Measurements from ENCODE around the gene SRGAP3.

The SRGAP3 gene

GRCh38 chr3:9156604-9157003 is 92.8 kb downstream of the SRGAP3 start:
- no peaks in the 10 kb centered on the region for H3K36me3 ChIP-seq (ENCODE audit: control insufficient read depth in 2 of 2, insufficient read depth in 2 of 2, low read length in 2 of 2)
- no peak overlapping the region for H3K27ac ChIP-seq (ENCODE audit: low read depth in 2 of 2, low read length in 2 of 2)
- H3K9ac ChIP-seq (ENCODE audit: low read depth in 1 of 2, low read length in 2 of 2): no peak overlapping the region

GRCh38 chr3:9155028-9155427 is 94.4 kb downstream of the SRGAP3 start:
- no peaks in the 10 kb centered on the region for H3K27me3 ChIP-seq (ENCODE audit: control insufficient read depth in 2 of 2, insufficient read depth in 2 of 2, low read length in 2 of 2)
- no peaks in the 10 kb centered on the region for H3K36me3 ChIP-seq (ENCODE audit: control insufficient read depth in 2 of 2, insufficient read depth in 2 of 2, low read length in 2 of 2)
- H3K4me1 ChIP-seq (ENCODE audit: control insufficient read depth in 2 of 2, insufficient read depth in 2 of 2, low read length in 2 of 2): no peaks in the 10 kb centered on the region
- no peak overlapping the region for H3K27ac ChIP-seq (ENCODE audit: low read depth in 2 of 2, low read length in 2 of 2)
- peaks cover 11 to 12% of the 10 kb centered on the region in 2 donors for H3K9me3 ChIP-seq (ENCODE audit: control insufficient read depth in 2 of 2, low read length in 2 of 2)
- H3K9ac ChIP-seq (ENCODE audit: low read depth in 1 of 2, low read length in 2 of 2): no peak overlapping the region
- no peak overlapping the region for H3K4me3 ChIP-seq (ENCODE audit: low read length in 2 of 2)

More at GRCh38 chr3:9156604-9157003, 92.8 kb downstream of the SRGAP3 start:
- Histone ChIP-seq H3K4me3 (ENCODE audit: low read length in 2 of 2) (no peak overlapping the region), H3K9me3 (ENCODE audit: control insufficient read depth in 2 of 2, low read length in 2 of 2) (peaks cover 1 to 2% of the 10 kb centered on the region in 2 donors), H3K4me1 (ENCODE audit: control insufficient read depth in 2 of 2, insufficient read depth in 2 of 2, low read length in 2 of 2) (no peaks in the 10 kb centered on the region), H3K27me3 (ENCODE audit: control insufficient read depth in 2 of 2, insufficient read depth in 2 of 2, low read length in 2 of 2) (no peaks in the 10 kb centered on the region)

GRCh38 chr3:9153904-9154619 is 95.4 kb downstream of the SRGAP3 start:
- peaks cover 11 to 12% of the 10 kb centered on the region in 2 donors for H3K9me3 ChIP-seq (ENCODE audit: control insufficient read depth in 2 of 2, low read length in 2 of 2)
- no peaks in the 10 kb centered on the region for H3K27me3 ChIP-seq (ENCODE audit: control insufficient read depth in 2 of 2, insufficient read depth in 2 of 2, low read length in 2 of 2)
- no peak overlapping the region for H3K9ac ChIP-seq (ENCODE audit: low read depth in 1 of 2, low read length in 2 of 2)
- H3K4me1 ChIP-seq (ENCODE audit: control insufficient read depth in 2 of 2, insufficient read depth in 2 of 2, low read length in 2 of 2): no peaks in the 10 kb centered on the region
- H3K27ac ChIP-seq (ENCODE audit: low read depth in 2 of 2, low read length in 2 of 2): no peak overlapping the region
- no peaks in the 10 kb centered on the region for H3K36me3 ChIP-seq (ENCODE audit: control insufficient read depth in 2 of 2, insufficient read depth in 2 of 2, low read length in 2 of 2)
- no peak overlapping the region for H3K4me3 ChIP-seq (ENCODE audit: low read length in 2 of 2)

GRCh38 chr3:9151240-9151639 is 98.2 kb downstream of the SRGAP3 start:
- Histone ChIP-seq H3K27me3 (ENCODE audit: control insufficient read depth in 2 of 2, insufficient read depth in 2 of 2, low read length in 2 of 2) (no peaks in the 10 kb centered on the region), H3K36me3 (ENCODE audit: control insufficient read depth in 2 of 2, insufficient read depth in 2 of 2, low read length in 2 of 2) (no peaks in the 10 kb centered on the region), H3K27ac (ENCODE audit: low read depth in 2 of 2, low read length in 2 of 2) (no peak overlapping the region), H3K4me3 (ENCODE audit: low read length in 2 of 2) (no peak overlapping the region), H3K4me1 (ENCODE audit: control insufficient read depth in 2 of 2, insufficient read depth in 2 of 2, low read length in 2 of 2) (no peaks in the 10 kb centered on the region), H3K9me3 (ENCODE audit: control insufficient read depth in 2 of 2, low read length in 2 of 2) (peaks cover 11 to 12% of the 10 kb centered on the region in 2 donors), H3K9ac (ENCODE audit: low read depth in 1 of 2, low read length in 2 of 2) (no peak overlapping the region)

- no peak overlapping the region for H3K4me3 ChIP-seq (ENCODE audit: low read length in 2 of 2)
- H3K27me3 ChIP-seq (ENCODE audit: control insufficient read depth in 2 of 2, insufficient read depth in 2 of 2, low read length in 2 of 2): no peaks in the 10 kb centered on the region
- H3K36me3 ChIP-seq (ENCODE audit: control insufficient read depth in 2 of 2, insufficient read depth in 2 of 2, low read length in 2 of 2): no peaks in the 10 kb centered on the region
- H3K4me1 ChIP-seq (ENCODE audit: control insufficient read depth in 2 of 2, insufficient read depth in 2 of 2, low read length in 2 of 2): no peaks in the 10 kb centered on the region
- no peak overlapping the region for H3K9ac ChIP-seq (ENCODE audit: low read depth in 1 of 2, low read length in 2 of 2)
- peaks cover 11 to 12% of the 10 kb centered on the region in 2 donors for H3K9me3 ChIP-seq (ENCODE audit: control insufficient read depth in 2 of 2, low read length in 2 of 2)
- H3K27ac ChIP-seq (ENCODE audit: low read depth in 2 of 2, low read length in 2 of 2): no peak overlapping the region
Observed at GRCh38 chr3:9149566-9149965, 99.9 kb downstream of the SRGAP3 start.

GRCh38 chr3:9147896-9148266 is 101.6 kb downstream of the SRGAP3 start:
- Histone ChIP-seq H3K27me3 (ENCODE audit: control insufficient read depth in 2 of 2, insufficient read depth in 2 of 2, low read length in 2 of 2) (no peaks in the 10 kb centered on the region), H3K27ac (ENCODE audit: low read depth in 2 of 2, low read length in 2 of 2) (no peak overlapping the region), H3K4me3 (ENCODE audit: low read length in 2 of 2) (no peak overlapping the region), H3K4me1 (ENCODE audit: control insufficient read depth in 2 of 2, insufficient read depth in 2 of 2, low read length in 2 of 2) (no peaks in the 10 kb centered on the region), H3K36me3 (ENCODE audit: control insufficient read depth in 2 of 2, insufficient read depth in 2 of 2, low read length in 2 of 2) (no peaks in the 10 kb centered on the region), H3K9ac (ENCODE audit: low read depth in 1 of 2, low read length in 2 of 2) (no peak overlapping the region), H3K9me3 (ENCODE audit: control insufficient read depth in 2 of 2, low read length in 2 of 2) (peaks cover 11 to 12% of the 10 kb centered on the region in 2 donors)

- Histone ChIP-seq H3K27me3 (ENCODE audit: control insufficient read depth in 2 of 2, insufficient read depth in 2 of 2, low read length in 2 of 2) (no peaks in the 10 kb centered on the region), H3K9ac (ENCODE audit: low read depth in 1 of 2, low read length in 2 of 2) (no peak overlapping the region), H3K4me1 (ENCODE audit: control insufficient read depth in 2 of 2, insufficient read depth in 2 of 2, low read length in 2 of 2) (no peaks in the 10 kb centered on the region), H3K9me3 (ENCODE audit: control insufficient read depth in 2 of 2, low read length in 2 of 2) (peaks cover 11 to 12% of the 10 kb centered on the region in 2 donors), H3K4me3 (ENCODE audit: low read length in 2 of 2) (no peak overlapping the region), H3K36me3 (ENCODE audit: control insufficient read depth in 2 of 2, insufficient read depth in 2 of 2, low read length in 2 of 2) (no peaks in the 10 kb centered on the region), H3K27ac (ENCODE audit: low read depth in 2 of 2, low read length in 2 of 2) (no peak overlapping the region)
Observed at GRCh38 chr3:9147215-9147895, 102.1 kb downstream of the SRGAP3 start.

GRCh38 chr3:9146367-9147071 is 102.9 kb downstream of the SRGAP3 start:
- Histone ChIP-seq H3K9ac (ENCODE audit: low read depth in 1 of 2, low read length in 2 of 2) (no peak overlapping the region), H3K27ac (ENCODE audit: low read depth in 2 of 2, low read length in 2 of 2) (no peak overlapping the region), H3K4me1 (ENCODE audit: control insufficient read depth in 2 of 2, insufficient read depth in 2 of 2, low read length in 2 of 2) (no peaks in the 10 kb centered on the region)

GRCh38 chr3:9143184-9143583 is 106.3 kb downstream of the SRGAP3 start:
- H3K4me1 ChIP-seq (ENCODE audit: control insufficient read depth in 2 of 2, insufficient read depth in 2 of 2, low read length in 2 of 2): no peaks in the 10 kb centered on the region
- H3K27ac ChIP-seq (ENCODE audit: low read depth in 2 of 2, low read length in 2 of 2): no peak overlapping the region
- no peaks in the 10 kb centered on the region for H3K9me3 ChIP-seq (ENCODE audit: control insufficient read depth in 2 of 2, low read length in 2 of 2)
- H3K4me3 ChIP-seq (ENCODE audit: low read length in 2 of 2): no peak overlapping the region
- H3K9ac ChIP-seq (ENCODE audit: low read depth in 1 of 2, low read length in 2 of 2): no peak overlapping the region
- H3K27me3 ChIP-seq (ENCODE audit: control insufficient read depth in 2 of 2, insufficient read depth in 2 of 2, low read length in 2 of 2): no peaks in the 10 kb centered on the region
- no peaks in the 10 kb centered on the region for H3K36me3 ChIP-seq (ENCODE audit: control insufficient read depth in 2 of 2, insufficient read depth in 2 of 2, low read length in 2 of 2)

More at GRCh38 chr3:9146367-9147071, 102.9 kb downstream of the SRGAP3 start:
- H3K4me3 ChIP-seq (ENCODE audit: low read length in 2 of 2): no peak overlapping the region
- no peaks in the 10 kb centered on the region for H3K36me3 ChIP-seq (ENCODE audit: control insufficient read depth in 2 of 2, insufficient read depth in 2 of 2, low read length in 2 of 2)
- no peaks in the 10 kb centered on the region for H3K27me3 ChIP-seq (ENCODE audit: control insufficient read depth in 2 of 2, insufficient read depth in 2 of 2, low read length in 2 of 2)
- peaks cover 9% of the 10 kb centered on the region in 2 donors for H3K9me3 ChIP-seq (ENCODE audit: control insufficient read depth in 2 of 2, low read length in 2 of 2)

GRCh38 chr3:9142362-9142761 is 107.1 kb downstream of the SRGAP3 start:
- Histone ChIP-seq H3K9me3 (ENCODE audit: control insufficient read depth in 2 of 2, low read length in 2 of 2) (no peaks in the 10 kb centered on the region), H3K4me3 (ENCODE audit: low read length in 2 of 2) (no peak overlapping the region), H3K27me3 (ENCODE audit: control insufficient read depth in 2 of 2, insufficient read depth in 2 of 2, low read length in 2 of 2) (no peaks in the 10 kb centered on the region), H3K27ac (ENCODE audit: low read depth in 2 of 2, low read length in 2 of 2) (no peak overlapping the region), H3K9ac (ENCODE audit: low read depth in 1 of 2, low read length in 2 of 2) (no peak overlapping the region), H3K36me3 (ENCODE audit: control insufficient read depth in 2 of 2, insufficient read depth in 2 of 2, low read length in 2 of 2) (no peaks in the 10 kb centered on the region), H3K4me1 (ENCODE audit: control insufficient read depth in 2 of 2, insufficient read depth in 2 of 2, low read length in 2 of 2) (no peaks in the 10 kb centered on the region)

Measured in mucosa of rectum (tissue), 2 donors.